SK-N-SH treated with all-trans-retinoic acid at 6 μM for 48 hours (cell line): ENCODE data around the gene FAF2.

Experiments used
- ARNTL ChIP-seq: fragments of 450-650 bp; formaldehyde crosslinking; IDR thresholded peaks from 2 replicates; pipeline ENCODE4 v1.5.0; 2020; ENCODE audit warnings: low read depth, mild to moderate bottlenecking, moderate library complexity, borderline replicate concordance
- ESRRG ChIP-seq: fragments of 250-450 bp; sonication (Bioruptor Pico); IDR thresholded peaks from 2 replicates; pipeline ENCODE4 v1.6.1; 2021; ENCODE audit warnings: mild to moderate bottlenecking
- PPARA ChIP-seq: fragments of 250-450 bp; sonication (Bioruptor Pico); IDR thresholded peaks from 2 replicates; pipeline ENCODE4 v1.5.0; 2020; ENCODE audit warnings: mild to moderate bottlenecking, borderline replicate concordance
- ZC3H10 ChIP-seq: fragments of 250-450 bp; sonication (Bioruptor Pico); IDR thresholded peaks from 2 replicates; pipeline ENCODE4 v1.5.1; 2021; ENCODE audit warnings: mild to moderate bottlenecking, moderate library complexity

DNA sequence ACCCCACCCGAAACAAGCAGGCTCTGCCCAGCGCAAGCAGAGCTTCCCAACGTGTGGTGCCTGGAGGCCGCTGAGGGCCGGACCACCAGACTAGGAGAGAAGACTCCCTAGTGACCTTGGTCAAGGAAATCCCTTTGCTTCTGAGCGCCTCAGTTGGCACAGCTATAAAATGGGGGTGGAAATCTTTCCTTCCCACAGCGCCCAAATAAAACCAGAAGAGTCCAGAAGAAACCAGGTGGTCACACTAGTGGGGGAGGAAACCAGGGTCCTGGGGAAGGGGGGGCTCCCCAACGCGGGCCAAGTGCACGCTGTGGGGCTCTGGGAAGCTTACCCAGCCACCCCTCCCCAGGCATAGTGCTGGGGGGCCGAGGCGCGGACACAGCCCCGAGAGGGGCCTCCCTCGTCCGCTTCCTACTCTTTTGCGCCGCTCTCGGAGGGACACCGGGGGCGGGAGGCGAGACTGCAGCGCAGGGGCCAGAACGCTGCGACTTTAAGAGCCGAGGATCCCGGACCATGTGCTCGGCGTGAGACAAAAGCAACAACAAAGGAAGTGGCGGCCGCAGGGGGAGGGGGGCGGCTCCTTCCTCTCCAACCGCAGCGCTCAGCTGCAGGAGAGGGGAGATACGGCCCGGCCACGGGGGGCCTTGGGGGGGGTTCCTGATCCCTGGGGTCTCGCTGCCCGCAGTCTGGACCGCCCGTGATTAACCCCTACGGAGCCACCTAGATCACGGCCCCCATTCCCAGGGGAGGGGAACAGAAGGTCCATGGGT, 88.1 kb downstream of the FAF2 start:
- TF ChIP-seq ARNTL (CRISPR knock-in tag) (no peak), ESRRG (CRISPR knock-in tag) (no peak), PPARA (CRISPR knock-in tag) (no peak), ZC3H10 (CRISPR knock-in tag) (no peak)
